Measurements from ENCODE around the gene SLC37A1. TPM values are rescaled to one million over a fixed set of nuclear protein-coding genes. Genes with fewer than 3 reads are reported as not detected.

SLC37A1 gene
- total and polyA plus RNA-seq, 2 of the 13 experiments (the other 11 are each of a cell fraction or from before 2014, with no cell fraction given) = 0.22 to 0.40 TPM

- TF ChIP-seq CTCF (CRISPR knock-in tag; IDR thresholded peaks at IDR 0.05) (peak; percentile 26; the same call in 1 of the 2 replicates), SMC3 (IDR thresholded peaks at IDR 0.05; ENCODE audit: low read length) (peak; percentile 33; the same call in 1 of the 2 replicates), ZBTB46 (CRISPR knock-in tag; IDR thresholded peaks at IDR 0.05; ENCODE audit: borderline replicate concordance) (no peak)
- DNase-seq (ENCODE audit: low spot score) (peak; percentile 6), FAIRE-seq (no peak), ATAC-seq (peak; percentile 47; the same call in 2 of the 3 replicates)
- Histone ChIP-seq H3K9me3 (ENCODE audit: low read length) (no peaks in the 10 kb centered on the region), H2AFZ (ENCODE audit: low read length) (no peak overlapping the region), H3K27me3 (ENCODE audit: control insufficient read depth in 1 of 2, insufficient read depth in 2 of 2, low read length in 2 of 2) (no peaks in the 10 kb centered on the region), H4K20me1 (ENCODE audit: insufficient read depth, low read length) (no peaks in the 10 kb centered on the region), H3K27ac (ENCODE audit: extremely low read length, insufficient read depth, low read length) (no peak overlapping the region), H3K79me2 (ENCODE audit: insufficient read depth, low read length) (no peaks in the 10 kb centered on the region), H3K4me1 (ENCODE audit: insufficient read depth, low read length) (peaks cover 16% of the 10 kb centered on the region), H3K36me3 (replicated peaks in 1 of 2; ENCODE audit: control insufficient read depth in 1 of 2, insufficient read depth in 2 of 2, low read length in 2 of 2) (no peaks in the 10 kb centered on the region), H3K9ac (ENCODE audit: insufficient read depth, low read depth, low read length) (no peak overlapping the region), H3K4me2 (ENCODE audit: low read depth, low read length) (no peak overlapping the region), H3K4me3 (replicated peaks in 1 of 3; ENCODE audit: insufficient read depth in 1 of 3, low read depth in 2 of 3, low read length in 3 of 3) (no peak overlapping the region)
- intact Hi-C loops (cut with micrococcal nuclease; ENCODE audit: unreplicated experiment) = no loop called here
- WGBS (ENCODE audit: low lambda C conversion rate) = 39% methylated on average over 12 of the region's 12 CpGs
- ChIA-PET POLR2A (no interaction called here), CTCF (ENCODE audit: low intra/inter-chr PET ratio, low total read pairs) (no interaction called here)
- BruUV-seq (replicated peaks) = no TSS peak
- in situ Hi-C loops (cut with HindIII; ENCODE audit: extremely low pct_ligation_motif_present, low pct_unique_long_range_greater_than_20kb) = no loop called here
Measured at GRCh38 chr21:42467140-42467983, 46.3 kb upstream of the SLC37A1 start.

Data from HepG2 (cell line).